GM18858 (cell line): ENCODE data around the gene HHEX.

Experiments
- ATAC-seq: cut with Tn5 transposase; IDR thresholded peaks from one replicate; pipeline ENCODE4 v1.9.1; 2021; ENCODE audit not compliant: unreplicated experiment

The HHEX gene

DNA sequence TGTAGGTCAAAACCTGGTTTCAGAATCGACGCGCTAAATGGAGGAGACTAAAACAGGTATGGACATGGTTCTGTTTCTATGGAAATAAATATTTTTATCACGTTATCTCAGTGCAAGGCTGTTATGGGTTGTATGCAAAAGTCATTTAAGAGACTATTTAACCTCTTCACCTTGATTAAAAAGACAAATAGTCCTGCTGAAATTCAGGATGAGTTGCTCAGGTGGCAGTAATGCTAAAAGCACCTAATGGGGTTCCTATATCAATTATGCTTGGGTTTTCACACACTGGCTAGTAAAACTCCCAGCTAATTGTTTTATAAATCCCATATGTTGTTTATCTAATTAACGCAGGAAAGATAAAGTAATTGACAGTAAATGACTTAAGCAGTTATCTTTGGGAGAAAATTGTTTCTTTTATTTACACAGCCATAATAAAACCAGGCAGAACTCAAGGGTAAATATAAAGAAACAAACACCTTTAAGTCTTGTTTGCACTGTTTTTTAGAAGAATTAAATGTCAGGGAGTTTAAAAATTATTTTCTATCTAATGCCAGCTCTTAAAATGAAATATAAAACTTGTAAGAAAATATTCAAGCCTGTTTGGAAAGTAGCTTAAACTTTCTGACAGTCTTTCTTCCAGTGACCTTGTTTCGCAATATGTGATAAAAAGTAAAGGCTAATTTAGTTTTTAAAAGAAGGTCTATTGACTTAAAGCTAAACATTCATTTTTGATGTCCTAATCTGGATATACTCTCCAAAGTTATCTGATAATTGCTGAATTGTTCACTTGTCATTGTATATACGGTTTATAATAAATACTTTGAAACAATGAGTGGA, 3.2 kb downstream of the HHEX start:
- ATAC-seq, result no peak

DNA sequence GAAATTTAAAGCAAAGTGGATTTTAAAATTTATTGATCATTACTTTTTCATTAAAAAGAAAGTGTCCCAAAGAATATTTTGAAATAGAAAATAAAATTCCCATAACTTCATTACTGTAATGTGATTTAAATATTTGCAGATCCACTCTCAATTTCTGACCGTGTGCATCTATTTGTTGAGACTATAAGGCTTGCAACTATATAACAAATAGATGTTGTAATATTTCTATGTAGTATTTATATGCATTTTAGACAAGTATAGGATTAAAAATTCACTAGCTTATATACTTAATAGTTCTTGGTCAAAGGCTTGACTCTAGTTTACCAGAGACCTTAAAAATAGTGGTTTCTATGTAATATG, 3.8 kb downstream of the HHEX start:
- ATAC-seq, result no peak

DNA sequence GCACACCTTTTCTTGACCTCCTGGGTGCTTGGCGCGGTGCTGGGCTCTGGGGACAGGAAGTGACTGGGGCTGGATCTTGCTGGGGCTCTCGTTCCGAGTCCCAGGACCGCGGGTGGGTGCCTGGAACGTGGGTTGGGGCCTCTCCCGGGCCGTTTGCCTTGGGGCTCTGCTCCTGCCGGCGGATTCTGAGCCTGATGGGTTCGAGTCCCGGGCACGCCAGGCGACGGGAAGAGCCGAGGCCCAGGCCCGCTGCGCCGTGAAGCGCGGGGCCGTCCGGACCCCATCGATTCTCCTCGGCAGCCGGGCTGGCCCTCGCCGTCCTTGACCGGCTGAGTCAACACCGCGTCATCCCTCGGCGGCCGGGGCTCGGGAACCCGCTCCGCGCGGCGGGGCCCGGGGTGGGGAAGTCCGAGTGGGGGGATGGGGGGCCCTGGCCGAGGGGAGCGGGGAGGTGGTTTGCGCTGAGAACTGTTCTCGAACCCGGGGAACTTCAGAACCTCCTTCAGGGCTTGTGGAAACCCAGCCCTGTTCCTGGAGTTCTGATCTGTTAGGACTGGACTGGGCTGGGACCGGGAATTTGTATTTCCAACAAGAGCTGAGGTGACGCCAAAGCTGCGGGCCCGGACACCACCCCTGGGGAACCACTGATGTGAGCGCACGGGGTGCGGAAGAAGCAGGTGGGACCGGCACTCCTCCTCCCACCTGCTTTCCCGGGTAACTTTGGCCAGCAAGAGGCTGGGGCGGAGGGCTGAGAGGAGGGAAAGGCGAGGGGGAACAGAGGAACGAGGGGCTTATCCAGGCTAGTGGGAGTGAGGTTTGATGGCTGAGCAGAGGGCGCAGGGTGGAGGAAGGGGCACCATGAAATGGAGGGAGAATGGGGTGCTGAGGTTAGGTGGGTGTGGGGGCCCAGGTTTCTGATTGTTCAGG, 6.2 kb downstream of the HHEX start:
- ATAC-seq, result no peak

DNA sequence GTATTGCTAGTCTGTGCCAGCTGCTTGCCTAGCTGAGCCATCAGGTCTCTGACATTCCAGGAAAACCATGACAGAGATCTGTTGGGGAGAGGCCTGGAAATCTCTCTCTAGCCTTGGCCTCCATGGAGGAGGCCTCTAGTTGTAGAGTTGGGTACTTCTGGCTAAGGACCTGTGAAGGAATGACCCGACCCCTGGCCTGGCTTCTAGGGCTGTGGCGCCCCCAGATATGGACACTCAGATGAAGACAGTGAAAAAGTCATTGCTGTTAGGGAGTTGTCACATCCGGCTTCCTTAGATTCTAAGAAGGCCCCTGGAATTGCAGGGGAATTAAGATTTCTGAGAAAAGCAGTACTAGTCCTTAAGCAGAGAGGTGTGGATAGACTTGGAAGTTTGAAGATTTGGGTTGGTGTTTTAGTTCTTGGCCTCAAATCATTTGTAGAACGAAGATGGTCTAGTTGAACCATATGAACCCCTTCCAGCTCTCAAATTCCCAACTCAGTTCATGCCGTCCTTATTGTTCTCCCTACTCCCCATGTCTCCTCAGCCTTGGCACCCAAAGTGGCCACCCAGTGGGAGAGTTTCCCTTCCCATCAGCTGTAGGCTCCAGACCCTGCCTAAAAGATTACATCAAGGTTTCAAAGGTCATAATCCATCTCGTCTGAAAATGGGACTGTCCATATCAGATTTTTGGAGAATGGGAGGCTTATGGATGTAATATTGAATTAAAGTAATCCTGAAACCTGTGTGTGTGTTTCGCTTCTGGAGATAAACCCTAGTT, 7.0 kb downstream of the HHEX start:
- ATAC-seq, result no peak

DNA sequence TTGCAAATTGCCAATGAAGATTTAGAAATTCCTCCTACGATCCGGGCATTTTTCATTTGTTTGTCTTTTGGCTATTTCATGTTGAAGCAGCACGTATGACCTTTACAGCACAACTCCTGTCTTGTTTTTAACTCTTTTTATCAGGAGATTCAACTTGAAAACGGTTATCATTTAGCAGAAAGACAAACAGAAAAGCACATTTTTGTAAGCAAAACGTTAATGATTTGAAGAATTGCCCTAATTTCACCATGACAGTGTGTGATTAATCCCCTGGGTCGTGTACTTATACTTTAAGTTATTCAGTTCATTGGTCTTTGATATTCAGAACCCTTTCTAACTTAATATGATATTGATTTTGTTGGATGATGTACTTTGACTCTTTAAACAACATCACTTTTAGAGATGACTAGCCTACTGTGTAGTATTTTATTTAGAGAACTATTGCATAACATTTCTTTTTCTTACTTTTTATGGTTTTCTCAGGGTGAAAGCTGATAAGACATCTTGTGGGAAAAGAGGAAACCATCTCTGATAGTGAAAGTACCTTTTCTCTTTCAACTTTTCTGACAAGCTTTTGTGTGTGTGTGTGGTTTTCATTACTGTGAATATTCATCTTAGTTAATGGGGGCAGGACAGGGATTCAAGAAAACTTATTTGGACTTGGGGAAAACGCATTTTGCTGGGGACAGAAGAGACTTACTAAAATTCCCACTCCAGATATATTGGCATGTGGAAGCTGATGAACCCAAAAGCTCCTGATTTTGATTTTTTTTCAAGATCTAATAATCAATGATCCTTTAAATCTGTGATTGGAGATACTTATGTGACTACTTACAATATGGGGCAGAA, 8.1 kb downstream of the HHEX start:
- ATAC-seq, result no peak

DNA sequence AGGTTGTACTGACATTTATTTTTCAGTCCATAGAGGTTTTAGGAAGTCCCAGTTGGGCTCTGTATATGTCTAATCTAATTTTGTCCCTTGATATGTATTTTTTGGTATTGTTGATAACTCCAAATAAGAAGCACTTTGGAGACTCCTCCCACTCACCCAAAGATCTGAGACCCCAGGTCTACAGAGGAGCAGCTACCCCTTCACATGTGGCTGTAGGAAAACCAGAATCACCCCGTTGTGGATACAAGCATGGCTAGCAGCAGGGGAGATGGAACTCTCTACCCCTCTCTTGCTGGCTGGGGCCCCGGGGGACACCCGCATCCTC, 9.4 kb downstream of the HHEX start:
- ATAC-seq, result no peak

DNA sequence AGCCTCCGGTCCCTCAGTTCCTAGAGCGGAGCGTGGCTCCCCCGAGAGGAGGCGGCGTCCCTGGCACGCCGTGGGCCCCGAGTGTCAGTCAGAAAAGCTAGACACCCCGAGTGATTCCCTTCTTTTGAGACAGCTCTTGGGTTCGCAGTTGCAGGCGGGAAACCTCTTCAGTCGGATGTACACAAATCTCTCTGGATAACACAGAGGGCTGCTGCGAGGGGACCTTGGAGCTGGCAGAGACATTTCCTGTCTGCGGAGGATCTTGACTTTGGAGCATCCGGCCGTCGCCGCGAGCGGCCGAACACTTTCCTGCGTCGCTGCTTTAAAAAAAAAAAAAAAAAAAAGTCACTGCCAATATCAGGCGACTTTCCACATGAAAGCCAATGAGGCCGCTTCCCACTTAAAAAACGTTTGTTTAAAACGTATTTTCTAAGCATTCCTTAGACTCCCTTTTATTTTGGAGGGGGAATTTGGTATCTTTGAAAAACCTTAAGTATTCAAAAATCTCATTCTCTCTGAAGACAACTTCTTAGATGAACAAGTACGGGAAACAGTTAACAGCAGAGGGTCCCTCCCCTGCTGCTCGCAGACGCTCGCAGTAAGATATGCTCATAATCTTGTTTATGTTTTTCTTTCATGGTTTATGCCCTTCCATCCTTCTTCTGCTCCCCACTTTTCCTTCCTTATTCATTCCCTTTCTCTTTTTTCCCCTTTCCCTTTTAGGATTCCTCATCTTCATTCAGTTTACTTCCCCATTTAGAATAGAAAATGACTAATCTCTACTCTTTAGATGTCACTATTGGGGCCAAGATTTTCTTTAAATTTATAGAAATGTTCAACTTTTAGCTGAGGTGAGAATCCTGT, 10.0 kb downstream of the HHEX start:
- ATAC-seq, result no peak

DNA sequence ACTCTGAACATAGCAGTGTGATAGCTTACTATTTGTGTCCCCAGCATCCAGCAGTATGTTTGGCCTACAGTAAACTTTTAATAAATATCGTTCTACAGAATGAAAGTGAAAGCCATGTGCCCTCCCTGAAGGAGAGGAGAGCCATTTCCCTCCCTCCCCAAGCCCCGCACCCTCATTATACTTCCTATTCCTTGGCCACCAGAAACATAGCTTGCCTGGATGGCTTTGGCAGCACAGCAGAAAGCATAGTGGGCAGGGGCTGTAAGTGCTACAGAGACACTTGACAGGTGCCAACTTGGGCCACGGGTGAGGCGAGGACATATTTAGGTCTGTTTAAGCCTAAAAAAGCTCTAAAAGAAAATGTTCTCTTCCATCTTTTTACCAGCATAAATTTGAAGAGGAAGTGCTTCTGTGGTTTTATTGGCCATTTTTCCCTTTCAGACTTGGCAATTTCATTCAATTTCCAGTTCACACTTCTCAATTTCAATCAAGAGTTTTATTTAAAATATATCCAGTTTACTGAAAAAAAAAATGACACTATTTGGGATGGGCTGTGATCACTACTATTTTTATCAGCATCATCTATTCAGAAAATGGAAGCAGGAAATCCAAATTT, 12.7 kb downstream of the HHEX start:
- no peak for ATAC-seq

DNA sequence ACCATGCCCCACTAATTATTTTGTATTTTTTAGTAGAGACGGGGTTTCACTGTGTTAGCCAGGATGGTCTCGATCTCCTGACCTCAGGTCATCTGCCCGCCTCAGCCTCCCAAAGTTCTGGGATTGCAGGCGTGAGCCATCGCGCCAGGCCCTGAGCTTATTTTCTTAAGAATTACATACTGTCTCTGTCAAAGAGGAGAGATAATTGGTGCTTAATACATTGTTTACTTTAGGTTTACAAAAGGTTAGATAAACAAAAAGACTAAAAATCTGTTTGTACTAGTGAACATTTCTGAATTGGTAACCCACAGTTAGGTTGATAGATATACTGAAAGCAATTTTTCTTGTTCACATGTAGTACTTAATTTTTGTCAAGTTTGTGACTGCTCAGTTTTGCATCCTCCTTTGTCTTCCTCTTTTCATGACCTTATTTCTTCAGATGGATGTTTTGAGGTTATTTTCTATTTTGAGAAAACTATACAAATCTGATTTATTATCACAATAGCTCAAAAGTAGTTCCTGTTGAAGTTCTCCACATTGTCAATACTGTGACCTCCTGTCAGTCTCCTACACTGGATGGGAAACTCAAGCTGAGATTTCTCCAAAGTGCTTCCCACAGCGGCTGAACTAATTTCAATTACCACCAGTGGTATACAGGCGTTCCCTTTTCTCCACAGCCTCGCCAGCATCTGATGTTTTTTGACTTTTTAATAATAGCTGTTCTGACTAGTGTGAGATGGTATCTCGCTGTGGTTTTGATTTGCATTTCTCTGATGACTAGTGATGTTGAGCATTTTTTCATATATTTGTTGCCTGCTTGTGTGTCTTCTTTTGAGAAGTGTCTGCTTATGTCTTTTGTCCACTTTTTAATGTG, 22.5 kb downstream of the HHEX start:
- ATAC-seq, result no peak

DNA sequence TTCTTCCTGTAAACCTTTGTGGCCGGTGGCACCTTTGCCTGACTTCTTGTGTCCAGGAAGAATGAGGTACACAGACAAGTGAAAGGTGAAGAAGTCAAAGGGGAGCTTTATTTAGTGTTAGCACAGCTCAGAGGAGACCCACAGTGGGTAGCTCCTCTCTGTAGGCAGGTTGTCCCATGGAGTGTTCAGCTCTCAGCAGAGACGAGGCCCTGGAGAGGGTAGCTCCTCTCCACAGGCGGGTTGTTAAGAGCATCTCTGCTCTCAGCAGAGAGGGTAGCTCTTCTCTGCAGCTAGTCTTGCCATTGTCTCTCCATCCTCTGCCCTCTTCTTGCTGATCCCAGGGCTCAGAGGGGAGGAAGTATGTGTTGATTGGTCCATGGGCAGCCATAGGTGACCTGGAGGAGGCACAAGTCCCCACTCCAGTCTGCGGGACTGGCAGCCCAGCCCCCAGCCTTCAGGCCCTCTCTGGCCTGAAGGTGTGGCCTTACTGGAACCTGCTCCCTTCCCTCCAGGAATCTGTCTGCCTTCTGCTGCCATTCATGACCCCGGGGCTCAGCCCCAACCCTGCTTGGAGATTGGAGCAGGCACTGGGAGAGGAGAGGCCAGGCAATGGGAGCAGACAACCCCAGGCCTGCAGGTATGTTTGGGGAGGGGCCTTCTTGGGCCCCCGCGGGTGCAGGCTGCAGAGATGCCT, 24.5 kb downstream of the HHEX start:
- no peak for ATAC-seq

DNA sequence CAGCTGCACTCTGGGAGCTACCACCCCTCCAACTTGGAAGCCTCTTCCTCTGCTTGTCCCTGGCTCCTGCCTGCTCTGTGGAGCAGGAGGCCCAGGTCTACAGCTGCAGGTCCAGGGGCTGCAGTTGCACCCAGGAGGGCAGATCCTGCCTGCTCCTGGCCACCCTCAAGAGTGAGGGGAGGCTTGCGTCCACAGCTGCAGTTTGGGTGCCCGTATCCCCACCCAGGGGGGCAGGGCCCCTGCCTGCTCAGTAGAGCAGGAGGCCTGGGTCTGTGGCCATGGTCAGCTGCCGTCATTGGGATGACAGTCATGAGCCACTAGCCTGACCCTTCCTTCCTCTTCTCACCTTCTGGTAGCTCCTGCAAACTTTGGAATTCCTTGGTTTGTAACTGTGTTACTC, 25.1 kb downstream of the HHEX start:
- no peak for ATAC-seq

DNA sequence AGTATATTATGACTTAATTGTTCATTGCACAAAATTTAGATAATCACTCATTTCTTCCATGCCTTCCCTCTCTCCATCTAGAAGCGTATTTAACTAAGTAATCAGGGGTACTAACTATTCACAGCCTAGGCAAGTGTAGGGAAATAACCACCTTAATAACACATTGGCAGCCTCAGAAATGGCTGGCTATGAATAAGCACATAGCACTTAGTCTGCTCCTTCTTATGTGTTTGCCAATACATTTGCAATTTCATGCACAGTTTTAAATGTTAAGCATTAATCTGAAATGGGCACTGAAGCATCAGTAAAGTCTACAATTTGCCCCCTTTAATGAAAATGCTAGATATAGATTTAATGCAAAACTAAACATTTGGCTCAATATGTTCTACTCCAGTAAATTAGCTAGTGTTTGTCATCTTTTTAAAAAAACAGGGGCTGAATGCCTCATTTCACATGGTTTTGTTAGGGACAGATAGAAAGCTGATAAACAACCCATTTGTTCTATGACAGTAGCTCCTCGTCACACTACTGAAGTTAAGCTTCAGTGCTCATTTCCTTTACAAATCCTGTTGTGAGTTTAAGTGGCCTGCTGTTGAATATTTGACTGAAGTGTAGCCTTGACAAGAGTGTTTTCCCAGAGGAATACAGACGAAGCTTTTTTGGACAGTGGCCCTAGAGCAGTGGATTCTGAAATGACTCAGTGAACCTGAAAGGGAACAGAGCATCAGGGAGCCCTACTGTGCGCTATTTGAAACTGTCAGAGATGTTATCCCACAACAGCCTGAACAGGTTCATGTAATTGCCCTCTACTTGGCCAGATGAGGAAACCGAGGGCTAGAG, 30.5 kb downstream of the HHEX start:
- ATAC-seq, result no peak

DNA sequence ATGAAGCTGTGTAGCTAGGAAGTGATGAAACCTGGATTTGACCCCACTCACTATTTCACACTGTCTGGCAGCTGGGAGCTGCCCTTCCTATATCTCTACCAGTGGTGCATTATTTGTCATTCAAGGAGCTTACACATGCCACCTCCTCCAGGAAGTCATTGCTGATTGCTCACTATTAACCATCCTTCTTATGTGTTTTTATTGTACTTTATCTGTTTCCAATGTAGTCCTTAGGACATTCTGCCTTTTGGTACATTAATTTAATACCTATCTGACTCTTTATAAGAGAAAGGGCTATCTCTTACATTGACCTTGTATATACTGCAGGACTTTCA, 31.0 kb downstream of the HHEX start:
- ATAC-seq, result no peak

DNA sequence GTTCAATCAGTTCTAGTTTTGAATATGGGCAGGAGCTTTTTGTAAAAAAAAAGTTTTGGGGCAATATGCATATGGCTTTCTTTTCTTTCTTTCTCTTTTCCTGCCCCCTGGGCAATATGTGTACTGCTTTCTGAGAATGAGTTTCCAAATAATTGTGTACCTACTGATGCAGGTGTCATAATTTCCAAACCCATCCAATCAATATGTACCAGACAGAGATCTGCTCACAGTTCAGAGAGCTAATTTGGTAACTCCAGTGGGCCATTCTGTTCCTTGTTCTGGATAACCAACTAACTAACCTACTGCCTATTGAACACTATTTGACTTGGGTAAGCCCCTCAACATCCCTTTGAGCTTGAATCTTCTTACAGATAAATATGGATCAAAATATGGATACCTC, 32.6 kb downstream of the HHEX start:
- no peak for ATAC-seq

DNA sequence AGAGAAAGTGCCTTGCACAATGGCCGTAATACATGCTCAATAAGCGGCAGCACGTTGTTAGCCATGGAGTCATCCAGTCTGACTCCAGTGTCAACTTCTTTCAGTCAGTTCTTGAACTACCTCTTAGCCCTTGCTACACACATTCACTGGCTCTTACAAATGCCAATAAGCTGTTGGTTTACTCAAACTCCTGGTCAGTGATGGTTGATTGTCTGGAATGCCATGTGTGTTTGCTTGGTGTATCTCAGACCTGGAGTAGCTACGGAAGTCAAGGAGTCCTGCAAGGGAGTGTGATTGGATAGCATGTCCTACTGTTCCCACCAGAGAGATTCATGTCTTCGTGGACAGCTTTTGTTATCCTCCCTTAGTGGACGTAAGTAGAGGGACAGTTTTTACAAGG, 37.4 kb downstream of the HHEX start:
- ATAC-seq, result no peak

DNA sequence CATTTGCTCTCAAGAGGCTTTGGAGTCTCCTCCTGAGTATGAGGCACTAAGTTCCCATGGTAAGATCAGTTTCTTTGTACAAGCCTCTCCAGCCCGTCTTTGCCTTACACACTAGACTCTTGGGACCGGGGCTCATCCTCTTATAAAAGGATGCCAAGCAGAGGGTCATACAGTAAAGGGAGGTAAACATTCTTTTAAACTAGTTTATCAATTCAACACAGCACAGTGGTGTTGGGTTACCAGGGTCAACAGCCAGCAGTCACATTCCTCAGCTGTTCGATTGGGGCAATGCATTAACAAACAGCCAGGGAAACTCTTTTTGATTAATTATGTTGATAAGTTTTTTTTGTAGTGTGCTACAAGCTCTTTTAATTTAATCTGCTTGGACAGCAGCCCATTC, 37.8 kb downstream of the HHEX start:
- no peak for ATAC-seq

DNA sequence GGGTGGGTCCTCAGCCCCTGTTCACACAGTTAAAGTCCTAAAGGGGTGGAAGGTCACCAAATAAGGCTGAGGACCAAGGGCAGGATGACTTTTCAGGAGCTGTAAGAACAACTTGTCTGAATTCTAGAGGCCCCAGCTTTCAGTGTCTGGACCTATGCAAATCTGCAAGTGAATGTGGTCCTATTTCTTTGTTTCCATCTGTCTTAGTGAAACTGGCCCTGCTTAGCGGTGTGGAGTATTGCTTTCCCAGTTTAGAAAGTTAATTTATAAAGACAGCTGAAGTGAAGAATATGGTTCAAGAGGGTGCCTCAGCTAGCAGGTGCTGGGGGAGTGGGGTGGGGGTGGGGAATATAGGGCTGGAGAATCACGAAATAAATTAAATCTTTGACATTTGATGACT, 40.1 kb downstream of the HHEX start:
- ATAC-seq, result peak; percentile 97
